Fibroblast of skin of abdomen (primary cell): ENCODE data around the gene TRIM17. TPM values are rescaled to one million over a fixed set of nuclear protein-coding genes. Genes with fewer than 3 reads are reported as not detected.
A peak's percentile ranks its signal among the peaks of the same experiment; 100 is the strongest.

Source experiments
- DNase-seq: peaks from one replicate; pipeline ENCODE4 v3.0.0-alpha.2; 2013
- polyA plus RNA-seq, 2 experiments: library from polyadenylated mRNA; unstranded; fragments of 120-200 nt; gene quantifications; one replicate each; pipeline ENCODE4 v1.2.1, GENCODE V29; 2013; ENCODE audit not compliant: insufficient read length in 2 of 2

Gene TRIM17
- 0.94 TPM for polyA plus RNA-seq (2013, experiment 1 of 2; ENCODE audit: insufficient read length)
- 0.61 TPM for polyA plus RNA-seq (2013, experiment 2 of 2; ENCODE audit: insufficient read length)

GRCh38 chr1:228416217-228416933 is at the start of gene TRIM17:
Gene TRIM17, minus strand, starts transcription at chr1:228416861. Its CDS starts 1,789 bp downstream, at chr1:228415072.
- peak; percentile 11 for DNase-seq

GRCh38 chr1:228465571-228466146 is 49.0 kb upstream of the TRIM17 start:
- no peak for DNase-seq

- DNase-seq = no peak
Observed at GRCh38 chr1:228465141-228465540, 48.5 kb upstream of the TRIM17 start.

GRCh38 chr1:228464487-228464983 is 47.9 kb upstream of the TRIM17 start:
- peak; percentile 81 for DNase-seq

- DNase-seq = no peak
Observed at GRCh38 chr1:228463559-228464455, 47.1 kb upstream of the TRIM17 start.

GRCh38 chr1:228463009-228463558 is 46.4 kb upstream of the TRIM17 start:
- DNase-seq = no peak

- no peak for DNase-seq
Observed at GRCh38 chr1:228462560-228462959, 45.9 kb upstream of the TRIM17 start.

GRCh38 chr1:228460821-228461220 is 44.2 kb upstream of the TRIM17 start:
- no peak for DNase-seq

- peak; percentile 75 for DNase-seq
Observed at GRCh38 chr1:228459091-228459993, 42.7 kb upstream of the TRIM17 start.

GRCh38 chr1:228457396-228458176 is 40.9 kb upstream of the TRIM17 start:
- peak; percentile 98 for DNase-seq

- DNase-seq = no peak
Observed at GRCh38 chr1:228457017-228457395, 40.3 kb upstream of the TRIM17 start.

GRCh38 chr1:228456252-228457016 is 39.8 kb upstream of the TRIM17 start:
- no peak for DNase-seq

GRCh38 chr1:228455715-228456114 is 39.1 kb upstream of the TRIM17 start:
- DNase-seq = no peak

- no peak for DNase-seq
Observed at GRCh38 chr1:228454238-228454637, 37.6 kb upstream of the TRIM17 start.

- no peak for DNase-seq
Observed at GRCh38 chr1:228453614-228454013, 37.0 kb upstream of the TRIM17 start.

- no peak for DNase-seq
Observed at GRCh38 chr1:228453022-228453560, 36.4 kb upstream of the TRIM17 start.

- DNase-seq = no peak
Observed at GRCh38 chr1:228452194-228453021, 35.7 kb upstream of the TRIM17 start.

GRCh38 chr1:228450200-228450599 is 33.5 kb upstream of the TRIM17 start:
- DNase-seq = no peak

GRCh38 chr1:228448372-228448771 is 31.7 kb upstream of the TRIM17 start:
- no peak for DNase-seq
